Stimulated activated CD4-positive, alpha-beta T cell treated with anti-CD3 and anti-CD28 coated beads, Interleukin-2, amount 100 ng/mL, for 48 hours (primary cell): ENCODE data around the gene MUC15.

Experiments used
- DNase-seq, 2 donors: peaks; one replicate each; pipeline ENCODE4 v3.0.0-alpha.2; 2020

The MUC15 gene

GRCh38 chr11:26573896-26574295 lies 1.8 kb upstream of the MUC15 start:
- DNase-seq, result no peak

GRCh38 chr11:26572770-26573402 lies 823 bp upstream of the MUC15 start:
- no peak for DNase-seq

- no peak for DNase-seq
Measured at GRCh38 chr11:26569646-26570045, 2.4 kb downstream of the MUC15 start.

GRCh38 chr11:26558190-26558589 lies 13.9 kb downstream of the MUC15 start:
- DNase-seq, result no peak

GRCh38 chr11:26557666-26558065 lies 14.4 kb downstream of the MUC15 start:
- no peak for DNase-seq

- DNase-seq, result no peak
Measured at GRCh38 chr11:26556582-26556981, 15.5 kb downstream of the MUC15 start.

- DNase-seq, result no peak
Measured at GRCh38 chr11:26554455-26554854, 17.6 kb downstream of the MUC15 start.

- no peak for DNase-seq
Measured at GRCh38 chr11:26553182-26553581, 18.9 kb downstream of the MUC15 start.

GRCh38 chr11:26551186-26551801 lies 20.8 kb downstream of the MUC15 start:
- no peak for DNase-seq

- no peak for DNase-seq
Measured at GRCh38 chr11:26550022-26550421, 22.0 kb downstream of the MUC15 start.

GRCh38 chr11:26549176-26549575 lies 22.9 kb downstream of the MUC15 start:
- DNase-seq, result no peak

- no peak for DNase-seq
Measured at GRCh38 chr11:26541870-26542269, 30.2 kb downstream of the MUC15 start.

GRCh38 chr11:26539517-26539916 lies 32.5 kb downstream of the MUC15 start:
- DNase-seq, result no peak

- DNase-seq, result no peak
Measured at GRCh38 chr11:26537341-26537740, 34.7 kb downstream of the MUC15 start.

GRCh38 chr11:26527685-26528084 lies 44.4 kb downstream of the MUC15 start:
- no peak for DNase-seq

GRCh38 chr11:26522912-26523610 lies 49.0 kb downstream of the MUC15 start:
- no peak for DNase-seq

GRCh38 chr11:26519469-26519868 lies 52.6 kb downstream of the MUC15 start:
- no peak for DNase-seq

GRCh38 chr11:26512196-26512595 lies 59.9 kb downstream of the MUC15 start:
- DNase-seq, result no peak

GRCh38 chr11:26510756-26511155 lies 61.3 kb downstream of the MUC15 start:
- DNase-seq, result no peak

- no peak for DNase-seq
Measured at GRCh38 chr11:26510164-26510563, 61.9 kb downstream of the MUC15 start.
